Loucy (cell line): ENCODE measurements around the gene SLC13A4.

ENCODE experiments used
- CTCF ChIP-seq: fragments of 200-600 bp; sonication (generic); conservative IDR thresholded peaks from 2 replicates; pipeline ENCODE4 v1.5.1; 2014; ENCODE audit warnings: mild to moderate bottlenecking, antibody characterized with exemption, low read length
- EZH2phosphoT487 ChIP-seq: fragments of 200-600 bp; IDR thresholded peaks from 2 replicates; pipeline ENCODE4 v1.6.1; 2018; ENCODE audit warnings: antibody characterized with exemption, mild to moderate bottlenecking, moderate library complexity, borderline replicate concordance

DNA sequence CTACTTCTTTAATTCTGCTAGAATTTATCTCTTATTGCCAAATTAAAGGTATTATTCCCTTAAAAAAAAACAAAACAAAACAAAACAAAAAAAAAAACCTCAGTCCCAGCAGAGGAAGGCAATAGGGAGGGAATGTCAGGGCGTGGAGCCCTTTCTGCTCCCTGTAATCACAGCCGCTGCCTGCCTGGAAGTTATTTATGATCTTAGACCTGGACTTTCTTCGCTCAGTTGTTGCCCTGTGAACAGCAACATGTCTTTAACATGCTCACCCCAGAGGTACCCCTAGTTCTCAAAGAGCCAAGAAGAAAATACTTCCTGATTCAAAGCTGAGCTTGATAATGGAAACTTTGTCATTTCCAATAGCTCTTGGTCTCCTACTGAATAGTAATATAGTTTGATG is 12.9 kb upstream of the SLC13A4 start:
- TF ChIP-seq CTCF (no peak), EZH2phosphoT487 (no peak)
